ENCODE results near the gene GALNT2.
A peak's percentile ranks its signal among the peaks of the same experiment; 100 is the strongest.

GALNT2 gene

DNA sequence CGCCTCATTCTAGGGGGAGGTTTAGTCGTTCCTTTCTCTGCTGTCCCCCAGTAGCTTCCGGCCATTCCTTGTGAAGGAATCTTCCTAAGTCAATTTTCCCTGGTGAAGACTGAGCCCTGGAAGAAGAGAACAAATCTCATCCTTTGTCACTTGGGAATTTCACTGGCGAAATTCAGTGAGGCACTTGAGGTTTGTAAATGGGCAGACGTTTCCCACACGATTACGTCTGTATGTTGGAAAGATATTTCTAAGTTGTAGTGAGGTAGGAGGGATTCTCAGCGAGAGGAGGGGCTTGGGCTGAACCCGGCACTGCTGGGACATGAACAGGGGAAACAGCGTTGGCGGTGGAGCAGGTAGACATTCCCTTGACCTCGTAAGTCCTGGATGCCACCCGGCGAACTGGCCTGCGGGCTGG lies 47.2 kb downstream of the GALNT2 start:
- no peak for TF ChIP-seq EZH2 (IDR thresholded peaks at IDR 0.05; ENCODE audit: borderline replicate concordance, low read depth, low read length, severe bottlenecking)
- TF ChIP-seq, protein P1, sequence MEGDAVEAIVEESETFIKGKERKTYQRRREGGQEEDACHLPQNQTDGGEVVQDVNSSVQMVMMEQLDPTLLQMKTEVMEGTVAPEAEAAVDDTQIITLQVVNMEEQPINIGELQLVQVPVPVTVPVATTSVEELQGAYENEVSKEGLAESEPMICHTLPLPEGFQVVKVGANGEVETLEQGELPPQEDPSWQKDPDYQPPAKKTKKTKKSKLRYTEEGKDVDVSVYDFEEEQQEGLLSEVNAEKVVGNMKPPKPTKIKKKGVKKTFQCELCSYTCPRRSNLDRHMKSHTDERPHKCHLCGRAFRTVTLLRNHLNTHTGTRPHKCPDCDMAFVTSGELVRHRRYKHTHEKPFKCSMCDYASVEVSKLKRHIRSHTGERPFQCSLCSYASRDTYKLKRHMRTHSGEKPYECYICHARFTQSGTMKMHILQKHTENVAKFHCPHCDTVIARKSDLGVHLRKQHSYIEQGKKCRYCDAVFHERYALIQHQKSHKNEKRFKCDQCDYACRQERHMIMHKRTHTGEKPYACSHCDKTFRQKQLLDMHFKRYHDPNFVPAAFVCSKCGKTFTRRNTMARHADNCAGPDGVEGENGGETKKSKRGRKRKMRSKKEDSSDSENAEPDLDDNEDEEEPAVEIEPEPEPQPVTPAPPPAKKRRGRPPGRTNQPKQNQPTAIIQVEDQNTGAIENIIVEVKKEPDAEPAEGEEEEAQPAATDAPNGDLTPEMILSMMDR (IDR thresholded peaks at IDR 0.05; ENCODE audit: borderline replicate concordance, extremely low read depth, low read length, poor library complexity, severe bottlenecking): no peak
- Histone ChIP-seq H3K27me3 (ENCODE audit: insufficient read depth, low read length, poor library complexity) (no peaks in the 10 kb centered on the region), H3K36me3 (ENCODE audit: insufficient read depth, low read length) (peaks cover 76% of the 10 kb centered on the region), H2AFZ (ENCODE audit: low read depth, low read length) (no peak overlapping the region), H3K4me1 (ENCODE audit: insufficient read depth, low read length) (peaks cover 98% of the 10 kb centered on the region), H3K9ac (ENCODE audit: low read depth, low read length) (no peak overlapping the region), H3K4me2 (ENCODE audit: insufficient read depth, low read length) (no peak overlapping the region), H3K79me2 (ENCODE audit: insufficient read depth, low read length) (peaks cover 96% of the 10 kb centered on the region), H3K9me3 (ENCODE audit: insufficient read depth, low read length, severe bottlenecking) (no peaks in the 10 kb centered on the region), H3K27ac (ENCODE audit: low read length) (peak overlapping the region; percentile 86), H3K4me3 (ENCODE audit: low read depth in 1 of 2, low read length in 2 of 2) (no peak overlapping the region), H4K20me1 (ENCODE audit: insufficient read depth, low read length) (peaks cover 74% of the 10 kb centered on the region)
- DNase-seq: no peak
- ATAC-seq (ENCODE audit: insufficient read depth, low read depth): no peak

DNA sequence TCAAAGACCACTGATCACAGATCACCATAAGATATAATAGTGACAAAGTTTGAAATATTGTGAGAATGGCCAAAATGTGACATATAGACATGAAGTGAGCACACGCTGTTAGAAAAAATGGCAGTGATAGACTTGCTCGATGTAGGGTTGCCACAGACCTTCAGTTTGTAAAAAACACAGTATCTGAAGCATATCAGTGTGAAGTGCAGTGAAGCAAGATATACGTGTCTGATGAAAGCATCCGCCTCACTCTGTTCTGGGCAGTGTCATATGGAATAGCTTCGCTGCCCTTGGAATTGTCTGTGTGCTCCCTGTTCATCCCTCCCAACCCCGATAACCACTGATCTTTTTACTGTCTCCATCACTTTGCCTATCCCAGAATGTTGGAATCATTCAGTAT lies 50.7 kb downstream of the GALNT2 start:
- Histone ChIP-seq H3K36me3 (ENCODE audit: insufficient read depth, low read length) (peaks cover 84% of the 10 kb centered on the region), H3K4me3 (ENCODE audit: low read depth in 1 of 2, low read length in 2 of 2) (no peak overlapping the region), H3K27me3 (ENCODE audit: insufficient read depth, low read length, poor library complexity) (no peaks in the 10 kb centered on the region), H3K79me2 (ENCODE audit: insufficient read depth, low read length) (peaks cover 100% of the 10 kb centered on the region), H3K9ac (ENCODE audit: low read depth, low read length) (no peak overlapping the region), H3K9me3 (ENCODE audit: insufficient read depth, low read length, severe bottlenecking) (no peaks in the 10 kb centered on the region), H2AFZ (ENCODE audit: low read depth, low read length) (no peak overlapping the region), H4K20me1 (ENCODE audit: insufficient read depth, low read length) (peaks cover 63% of the 10 kb centered on the region), H3K4me1 (ENCODE audit: insufficient read depth, low read length) (peaks cover 98% of the 10 kb centered on the region), H3K4me2 (ENCODE audit: insufficient read depth, low read length) (no peak overlapping the region), H3K27ac (ENCODE audit: low read length) (peak overlapping the region; percentile 66)
- TF ChIP-seq, protein P1 (IDR thresholded peaks at IDR 0.05; ENCODE audit: borderline replicate concordance, extremely low read depth, low read length, poor library complexity, severe bottlenecking): no peak
- no peak for TF ChIP-seq EZH2 (IDR thresholded peaks at IDR 0.05; ENCODE audit: borderline replicate concordance, low read depth, low read length, severe bottlenecking)
- ATAC-seq (ENCODE audit: insufficient read depth, low read depth) (no peak), DNase-seq (no peak)

DNA sequence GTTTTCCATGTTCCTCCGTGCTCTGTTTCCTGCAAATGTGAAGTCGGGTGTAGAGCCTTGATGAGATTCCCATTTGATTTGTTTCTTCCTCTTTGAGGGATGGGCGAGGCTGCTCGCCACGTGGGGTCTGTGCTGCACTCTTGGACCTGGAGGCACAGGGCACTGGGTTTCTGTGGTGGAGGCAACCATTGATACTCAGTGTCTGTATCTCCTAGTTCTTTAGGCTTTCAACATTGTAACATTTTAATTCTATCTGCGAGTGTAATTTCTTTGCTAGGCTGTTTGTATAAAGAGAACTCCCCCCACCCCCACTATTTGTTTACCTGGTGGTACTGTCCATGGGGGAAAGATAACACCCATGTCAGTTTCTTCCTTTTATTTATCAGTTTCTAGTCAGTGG lies 52.3 kb downstream of the GALNT2 start:
- H3K36me3 ChIP-seq (ENCODE audit: insufficient read depth, low read length): peaks cover 68% of the 10 kb centered on the region
- H3K4me2 ChIP-seq (ENCODE audit: insufficient read depth, low read length): no peak overlapping the region
- H3K9ac ChIP-seq (ENCODE audit: low read depth, low read length): no peak overlapping the region
- no peak overlapping the region for H3K4me3 ChIP-seq (ENCODE audit: low read depth in 1 of 2, low read length in 2 of 2)
- H3K79me2 ChIP-seq (ENCODE audit: insufficient read depth, low read length): peaks cover 100% of the 10 kb centered on the region
- DNase-seq (no peak), ATAC-seq (ENCODE audit: insufficient read depth, low read depth) (no peak)
- TF ChIP-seq, protein P1 (IDR thresholded peaks at IDR 0.05; ENCODE audit: borderline replicate concordance, extremely low read depth, low read length, poor library complexity, severe bottlenecking): no peak
- TF ChIP-seq EZH2 (IDR thresholded peaks at IDR 0.05; ENCODE audit: borderline replicate concordance, low read depth, low read length, severe bottlenecking): no peak
- H3K27ac ChIP-seq (ENCODE audit: low read length): peak overlapping the region; percentile 78
- no peaks in the 10 kb centered on the region for H3K27me3 ChIP-seq (ENCODE audit: insufficient read depth, low read length, poor library complexity)
- no peak overlapping the region for H2AFZ ChIP-seq (ENCODE audit: low read depth, low read length)
- H4K20me1 ChIP-seq (ENCODE audit: insufficient read depth, low read length): peaks cover 48% of the 10 kb centered on the region
- H3K4me1 ChIP-seq (ENCODE audit: insufficient read depth, low read length): peaks cover 98% of the 10 kb centered on the region
- H3K9me3 ChIP-seq (ENCODE audit: insufficient read depth, low read length, severe bottlenecking): no peaks in the 10 kb centered on the region

Data from DND-41 (cell line).